ENCODE measurements around the gene USP22.

GRCh38 chr17:20954794-20955193, 88.0 kb downstream of the USP22 start:
- TF ChIP-seq, protein P1, sequence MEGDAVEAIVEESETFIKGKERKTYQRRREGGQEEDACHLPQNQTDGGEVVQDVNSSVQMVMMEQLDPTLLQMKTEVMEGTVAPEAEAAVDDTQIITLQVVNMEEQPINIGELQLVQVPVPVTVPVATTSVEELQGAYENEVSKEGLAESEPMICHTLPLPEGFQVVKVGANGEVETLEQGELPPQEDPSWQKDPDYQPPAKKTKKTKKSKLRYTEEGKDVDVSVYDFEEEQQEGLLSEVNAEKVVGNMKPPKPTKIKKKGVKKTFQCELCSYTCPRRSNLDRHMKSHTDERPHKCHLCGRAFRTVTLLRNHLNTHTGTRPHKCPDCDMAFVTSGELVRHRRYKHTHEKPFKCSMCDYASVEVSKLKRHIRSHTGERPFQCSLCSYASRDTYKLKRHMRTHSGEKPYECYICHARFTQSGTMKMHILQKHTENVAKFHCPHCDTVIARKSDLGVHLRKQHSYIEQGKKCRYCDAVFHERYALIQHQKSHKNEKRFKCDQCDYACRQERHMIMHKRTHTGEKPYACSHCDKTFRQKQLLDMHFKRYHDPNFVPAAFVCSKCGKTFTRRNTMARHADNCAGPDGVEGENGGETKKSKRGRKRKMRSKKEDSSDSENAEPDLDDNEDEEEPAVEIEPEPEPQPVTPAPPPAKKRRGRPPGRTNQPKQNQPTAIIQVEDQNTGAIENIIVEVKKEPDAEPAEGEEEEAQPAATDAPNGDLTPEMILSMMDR (IDR thresholded peaks at IDR 0.05; ENCODE audit: insufficient read depth, low read length): no peak
- TF ChIP-seq POLR2AphosphoS5 (IDR thresholded peaks at IDR 0.05; ENCODE audit: low read depth): no peak
- no peak for TF ChIP-seq GABPA (IDR thresholded peaks at IDR 0.05; ENCODE audit: low read depth)
